AG10803 (cell line): Measurements from ENCODE around the gene C7orf33.
"Not testable (repeated sequence)": the region's sequence is repeated elsewhere in the genome, so short reads cannot be mapped to it uniquely, and the experiment has no call there.

Experiments
- DNase-seq: peaks from one replicate; pipeline ENCODE4 v3.0.0; 2010; ENCODE audit warnings: low read depth
- H3K4me3 ChIP-seq: 2 replicates; pipeline ENCODE4 v1.5.1; 2011; ENCODE audit warnings: mild to moderate bottlenecking, low read length, control low read depth
- TF ChIP-seq, protein P1 (sequence below): conservative IDR thresholded peaks from 2 replicates; pipeline ENCODE4 v1.5.1; 2011; ENCODE audit warnings: mild to moderate bottlenecking, low read length, control low read depth, inconsistent platforms

The C7orf33 gene

DNA sequence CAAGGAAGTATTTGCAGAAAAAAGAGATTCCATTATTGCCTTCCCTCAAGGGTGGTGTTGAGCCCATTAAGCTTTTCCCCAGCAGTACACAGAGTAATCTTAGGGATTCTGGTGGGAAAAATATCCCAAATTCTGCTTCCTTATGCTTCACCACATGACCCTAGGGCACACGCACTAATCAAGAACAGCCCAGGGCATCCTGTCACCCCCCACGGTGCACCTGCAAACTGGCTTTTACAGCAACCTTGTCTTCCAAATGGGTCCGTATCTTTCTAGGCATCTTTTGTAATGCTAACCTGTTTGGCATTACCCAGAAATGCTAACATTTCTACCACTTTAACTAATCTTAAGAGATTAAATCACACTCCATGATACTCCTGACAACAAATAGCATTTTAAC is 926 bp upstream of the C7orf33 start:
- TF ChIP-seq, protein P1, sequence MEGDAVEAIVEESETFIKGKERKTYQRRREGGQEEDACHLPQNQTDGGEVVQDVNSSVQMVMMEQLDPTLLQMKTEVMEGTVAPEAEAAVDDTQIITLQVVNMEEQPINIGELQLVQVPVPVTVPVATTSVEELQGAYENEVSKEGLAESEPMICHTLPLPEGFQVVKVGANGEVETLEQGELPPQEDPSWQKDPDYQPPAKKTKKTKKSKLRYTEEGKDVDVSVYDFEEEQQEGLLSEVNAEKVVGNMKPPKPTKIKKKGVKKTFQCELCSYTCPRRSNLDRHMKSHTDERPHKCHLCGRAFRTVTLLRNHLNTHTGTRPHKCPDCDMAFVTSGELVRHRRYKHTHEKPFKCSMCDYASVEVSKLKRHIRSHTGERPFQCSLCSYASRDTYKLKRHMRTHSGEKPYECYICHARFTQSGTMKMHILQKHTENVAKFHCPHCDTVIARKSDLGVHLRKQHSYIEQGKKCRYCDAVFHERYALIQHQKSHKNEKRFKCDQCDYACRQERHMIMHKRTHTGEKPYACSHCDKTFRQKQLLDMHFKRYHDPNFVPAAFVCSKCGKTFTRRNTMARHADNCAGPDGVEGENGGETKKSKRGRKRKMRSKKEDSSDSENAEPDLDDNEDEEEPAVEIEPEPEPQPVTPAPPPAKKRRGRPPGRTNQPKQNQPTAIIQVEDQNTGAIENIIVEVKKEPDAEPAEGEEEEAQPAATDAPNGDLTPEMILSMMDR = no peak
- no peak for DNase-seq
- H3K4me3 ChIP-seq = no peak overlapping the region

DNA sequence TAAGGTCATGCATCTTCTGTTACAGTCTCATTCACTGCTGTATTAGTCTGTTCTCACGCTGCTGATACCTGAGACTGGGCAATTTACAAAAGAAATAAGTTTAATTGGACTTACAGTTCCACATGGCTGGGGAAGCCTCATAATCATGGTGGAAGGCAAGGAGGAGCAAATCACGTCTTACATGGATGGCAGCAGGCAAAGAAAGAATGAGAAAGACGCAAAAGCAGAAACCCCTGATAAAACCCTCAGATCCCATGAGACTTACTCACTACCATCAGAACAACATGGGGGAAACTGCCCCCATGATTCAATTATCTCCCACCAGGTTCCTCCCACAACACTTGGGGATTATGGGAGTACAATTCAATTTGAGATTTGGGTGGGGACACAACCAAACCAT is 5.8 kb downstream of the C7orf33 start:
- not testable (repeated sequence) for DNase-seq, H3K4me3 ChIP-seq

DNA sequence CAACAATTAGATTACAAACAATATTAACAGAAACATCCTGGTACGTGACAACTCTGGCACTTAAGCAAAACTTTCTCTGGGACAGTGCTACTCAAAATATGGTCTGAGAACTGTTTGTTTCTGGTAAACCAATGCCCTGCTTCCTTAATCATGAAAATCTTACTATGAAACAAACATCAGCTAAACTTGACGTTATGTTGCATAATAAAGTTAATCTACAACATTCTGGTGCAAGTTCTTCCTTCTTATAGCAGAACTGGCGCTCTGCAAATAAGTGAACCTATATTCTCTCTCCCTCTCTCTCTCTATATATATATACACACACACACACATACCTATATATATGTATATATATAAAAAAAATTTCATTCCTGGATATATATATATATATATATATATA is 7.8 kb downstream of the C7orf33 start:
- TF ChIP-seq, protein P1 = no peak
- no peak overlapping the region for H3K4me3 ChIP-seq
- no peak for DNase-seq

DNA sequence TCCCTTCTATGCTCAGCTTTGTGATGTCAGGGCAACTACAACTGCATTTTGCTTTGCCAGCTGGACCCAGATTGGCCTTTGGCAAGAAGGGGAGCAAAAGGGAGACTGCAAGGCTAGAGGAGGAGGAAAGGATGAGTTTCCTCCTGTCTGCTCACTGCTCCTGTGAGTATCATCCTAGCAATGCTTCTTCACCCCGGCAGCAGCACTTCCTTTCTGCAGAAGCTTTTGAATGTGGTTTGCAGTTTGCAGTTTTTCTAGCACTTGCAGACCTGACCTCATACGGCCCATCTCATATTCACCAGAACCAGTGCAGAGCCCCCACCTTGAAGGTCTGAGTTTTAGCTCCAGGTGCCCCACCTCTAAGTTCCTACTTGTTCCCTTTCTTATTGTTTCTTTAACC is 14.8 kb downstream of the C7orf33 start:
- TF ChIP-seq, protein P1 = no peak
- no peak overlapping the region for H3K4me3 ChIP-seq
- no peak for DNase-seq

DNA sequence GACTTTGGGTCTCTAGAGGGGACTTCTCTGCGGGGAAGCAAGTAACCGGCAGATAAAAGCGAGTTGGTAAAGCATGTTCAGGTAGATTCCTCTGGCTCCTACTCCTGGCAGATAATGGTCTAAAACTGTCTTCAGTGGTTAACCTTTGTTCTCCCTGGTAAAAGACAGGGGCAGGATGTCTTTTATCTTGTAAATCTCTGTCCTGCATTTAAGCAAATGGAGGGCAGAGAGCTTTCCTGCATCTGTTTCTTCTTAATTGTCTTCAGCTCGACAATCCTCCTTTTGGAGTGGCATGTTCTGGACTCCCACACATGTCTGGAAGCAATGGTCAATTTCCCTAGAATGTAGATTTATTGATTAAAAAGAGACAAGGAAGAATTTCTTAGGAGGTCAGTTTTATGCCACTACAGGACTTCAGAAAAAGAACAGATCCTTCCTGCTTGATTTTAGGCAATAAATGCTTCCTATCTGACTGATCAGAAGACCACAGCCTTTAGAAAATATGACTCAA is 16.6 kb downstream of the C7orf33 start:
- H3K4me3 ChIP-seq = no peak overlapping the region
- DNase-seq = no peak
- TF ChIP-seq, protein P1 = no peak

DNA sequence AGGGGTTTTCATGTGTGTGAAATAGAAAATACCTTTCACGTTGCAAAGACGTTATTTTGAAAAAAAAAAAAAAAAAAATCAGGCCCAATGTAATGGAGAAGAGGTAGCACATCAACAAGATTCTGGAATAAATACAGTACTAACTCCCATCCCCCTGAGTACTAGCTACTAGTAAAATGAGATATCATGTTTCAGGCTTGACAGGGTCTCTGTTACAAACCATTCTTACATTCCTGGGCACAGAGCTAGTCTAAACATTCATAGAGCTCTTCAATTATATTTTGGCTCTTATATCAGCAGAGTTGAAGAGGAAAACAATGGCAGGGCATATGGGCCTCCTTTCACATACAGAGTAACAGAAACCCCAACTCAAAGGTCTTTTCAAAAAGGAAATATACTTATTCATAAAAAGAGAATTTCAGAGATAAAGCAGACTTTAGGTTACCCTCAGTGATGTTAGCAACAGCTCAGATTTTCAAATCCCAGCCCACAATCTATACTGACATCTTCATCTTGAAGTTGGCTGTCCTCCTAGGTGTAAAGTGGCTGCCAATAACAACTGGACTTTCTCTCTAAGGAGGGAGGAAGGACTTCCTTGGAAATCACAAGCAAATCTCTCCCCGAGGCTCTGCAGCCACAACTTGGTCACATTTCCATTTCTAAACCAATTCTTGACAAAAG is 18.6 kb downstream of the C7orf33 start:
- TF ChIP-seq, protein P1 = no peak
- DNase-seq = no peak
- no peak overlapping the region for H3K4me3 ChIP-seq

DNA sequence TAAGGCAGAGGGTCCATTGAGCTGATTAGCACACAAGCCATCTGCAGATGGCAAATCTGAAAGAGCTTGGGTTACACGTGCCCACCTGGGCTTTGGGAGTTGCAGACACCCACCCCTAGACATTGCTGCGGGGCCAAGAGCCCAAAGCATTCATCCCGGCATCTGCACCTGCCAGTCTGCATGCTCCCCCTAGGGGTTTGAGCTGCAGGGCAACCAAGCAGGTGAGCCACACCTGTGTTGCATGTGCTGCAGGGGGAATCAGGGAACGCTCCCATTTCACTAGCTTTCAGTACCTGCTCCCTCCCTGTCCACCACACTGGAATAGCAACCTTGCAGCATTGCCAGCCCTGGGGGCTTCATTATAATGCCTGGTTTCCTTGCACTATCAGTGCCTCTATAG is 21.1 kb downstream of the C7orf33 start:
- no peak overlapping the region for H3K4me3 ChIP-seq
- TF ChIP-seq, protein P1 = no peak
- DNase-seq = no peak
